H1 (cell line): ENCODE measurements around the gene ATP5ME. TPM values are rescaled to one million over a fixed set of nuclear protein-coding genes. Genes with fewer than 3 reads are reported as not detected.

Experiments used
- BRCA1 ChIP-seq: IDR thresholded peaks from 2 replicates; pipeline ENCODE4 v1.6.1; 2012; ENCODE audit warnings: low read depth, low read length, improper control_type of control experiment
- CBX5 ChIP-seq: fragments of 300-800, 300-1000 bp; sonication (generic); IDR thresholded peaks from 2 replicates; pipeline ENCODE4 v1.7.1; 2016; ENCODE audit warnings: antibody characterized with exemption, low read length, low read depth
- CBX8 ChIP-seq: fragments of 300-800, 300-1000 bp; sonication (generic); IDR thresholded peaks from 2 replicates; pipeline ENCODE4 v1.7.1; 2016; ENCODE audit warnings: low read depth, low read length, borderline replicate concordance
- CHD2 ChIP-seq: IDR thresholded peaks from 2 replicates; pipeline ENCODE4 v1.6.1; 2012; ENCODE audit warnings: low read length, improper control_type of control experiment
- EZH2 ChIP-seq: fragments of 200-600 bp; sonication (generic); IDR thresholded peaks from 2 replicates; pipeline ENCODE4 v1.7.1; 2012; ENCODE audit warnings: low read depth, mild to moderate bottlenecking, moderate library complexity, low read length, inconsistent platforms; ENCODE audit not compliant: severe bottlenecking
- HDAC2 ChIP-seq, 2 experiments: fragments of 300-600 bp in 1 of 2; sonication (generic) in 1 of 2; IDR thresholded peaks; 2 replicates each; pipeline ENCODE4 v1.6.1; 2011 to 2012; ENCODE audit warnings: low read depth in 2 of 2, low read length in 2 of 2, mild to moderate bottlenecking in 2 of 2, moderate library complexity in 2 of 2, borderline replicate concordance in 1 of 2, inconsistent platforms in 1 of 2
- NRF1 ChIP-seq: IDR thresholded peaks from 2 replicates; pipeline ENCODE4 v1.6.1; 2011; ENCODE audit warnings: mild to moderate bottlenecking, low read depth, low read length, improper control_type of control experiment
- POU5F1 ChIP-seq: IDR thresholded peaks from 2 replicates; pipeline ENCODE4 v1.6.1; 2011; ENCODE audit warnings: low read depth, mild to moderate bottlenecking, low read length, moderate library complexity
- SIN3A ChIP-seq, 2 experiments: IDR thresholded peaks in 1 of 2; conservative IDR thresholded peaks in 1 of 2; 2 replicates each; pipeline ENCODE4 v1.6.1; 2011 to 2012; ENCODE audit warnings: low read length in 2 of 2, improper control_type of control experiment in 1 of 2, low read depth in 1 of 2, mild to moderate bottlenecking in 1 of 2
- SUZ12 ChIP-seq: fragments of 200-600 bp; sonication (generic); IDR thresholded peaks from 2 replicates; pipeline ENCODE4 v1.6.1; 2012; ENCODE audit warnings: mild to moderate bottlenecking, inconsistent platforms, low read length, moderate library complexity, mixed read lengths
- TAF7 ChIP-seq: optimal IDR thresholded peaks from 2 replicates; pipeline ENCODE3; 2011; ENCODE audit warnings: low read depth, mild to moderate bottlenecking, inconsistent platforms, low read length, moderate library complexity, borderline replicate concordance
- polyA plus RNA-seq, 7 experiments: library from polyadenylated mRNA; depleted of rRNA in 3 of 7; stranded (reverse) in 5 of 7; unstranded in 2 of 7; fragments of >200 nt in 5 of 7; fragments of 200-250 nt in 2 of 7; gene quantifications; 1 replicate in 5 of 7; 2 replicates in 1 of 7; 4 replicates in 1 of 7; pipeline versions ENCODE4 v1.2.1 to v1.2.3, GENCODE V29; 2011 to 2013; ENCODE audit warnings: missing spikeins in 2 of 7, mixed read lengths in 2 of 7
- total RNA-seq: library from RNA; stranded (reverse); fragmentation: NEBNext Ultra II Directional; extraction: Animal tissue kit (Norgen Biotek cat#: 25700); gene quantifications from 2 replicates; pipeline ENCODE4 v1.2.1, GENCODE V29; 2021
- TF ChIP-seq, protein P1 (sequence below): fragments of 300-600 bp; sonication (generic); IDR thresholded peaks from 2 replicates; pipeline ENCODE4 v1.7.1; 2012; ENCODE audit warnings: low read length, moderate library complexity, mild to moderate bottlenecking, inconsistent platforms; ENCODE audit not compliant: insufficient replicate concordance

ATP5ME gene
- total and polyA plus RNA-seq, 2 of the 8 experiments (the other 6 are each of a cell fraction or from before 2014, with no cell fraction given), result 375 to 450 TPM

DNA sequence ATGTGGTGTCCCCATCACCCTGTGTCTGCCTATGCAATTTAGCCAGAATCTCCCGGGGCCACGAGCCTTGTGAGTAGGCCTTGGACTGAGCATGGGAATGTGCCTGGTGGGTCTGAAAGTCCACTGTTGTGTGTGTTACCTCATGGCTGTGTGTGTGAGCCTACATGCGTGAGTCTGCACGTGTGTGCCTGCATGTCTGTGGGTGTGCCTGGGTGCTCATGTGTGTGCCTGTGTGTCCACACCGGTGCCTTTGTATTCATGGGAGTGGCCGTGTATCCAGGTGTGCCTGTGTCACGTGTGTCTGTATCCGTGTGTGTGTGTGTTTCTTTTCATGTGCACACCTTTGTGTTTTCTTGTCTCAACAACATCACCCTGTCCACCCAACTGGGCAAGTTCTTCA is 14.2 kb downstream of the ATP5ME start (continued):
- TF ChIP-seq, protein P1, sequence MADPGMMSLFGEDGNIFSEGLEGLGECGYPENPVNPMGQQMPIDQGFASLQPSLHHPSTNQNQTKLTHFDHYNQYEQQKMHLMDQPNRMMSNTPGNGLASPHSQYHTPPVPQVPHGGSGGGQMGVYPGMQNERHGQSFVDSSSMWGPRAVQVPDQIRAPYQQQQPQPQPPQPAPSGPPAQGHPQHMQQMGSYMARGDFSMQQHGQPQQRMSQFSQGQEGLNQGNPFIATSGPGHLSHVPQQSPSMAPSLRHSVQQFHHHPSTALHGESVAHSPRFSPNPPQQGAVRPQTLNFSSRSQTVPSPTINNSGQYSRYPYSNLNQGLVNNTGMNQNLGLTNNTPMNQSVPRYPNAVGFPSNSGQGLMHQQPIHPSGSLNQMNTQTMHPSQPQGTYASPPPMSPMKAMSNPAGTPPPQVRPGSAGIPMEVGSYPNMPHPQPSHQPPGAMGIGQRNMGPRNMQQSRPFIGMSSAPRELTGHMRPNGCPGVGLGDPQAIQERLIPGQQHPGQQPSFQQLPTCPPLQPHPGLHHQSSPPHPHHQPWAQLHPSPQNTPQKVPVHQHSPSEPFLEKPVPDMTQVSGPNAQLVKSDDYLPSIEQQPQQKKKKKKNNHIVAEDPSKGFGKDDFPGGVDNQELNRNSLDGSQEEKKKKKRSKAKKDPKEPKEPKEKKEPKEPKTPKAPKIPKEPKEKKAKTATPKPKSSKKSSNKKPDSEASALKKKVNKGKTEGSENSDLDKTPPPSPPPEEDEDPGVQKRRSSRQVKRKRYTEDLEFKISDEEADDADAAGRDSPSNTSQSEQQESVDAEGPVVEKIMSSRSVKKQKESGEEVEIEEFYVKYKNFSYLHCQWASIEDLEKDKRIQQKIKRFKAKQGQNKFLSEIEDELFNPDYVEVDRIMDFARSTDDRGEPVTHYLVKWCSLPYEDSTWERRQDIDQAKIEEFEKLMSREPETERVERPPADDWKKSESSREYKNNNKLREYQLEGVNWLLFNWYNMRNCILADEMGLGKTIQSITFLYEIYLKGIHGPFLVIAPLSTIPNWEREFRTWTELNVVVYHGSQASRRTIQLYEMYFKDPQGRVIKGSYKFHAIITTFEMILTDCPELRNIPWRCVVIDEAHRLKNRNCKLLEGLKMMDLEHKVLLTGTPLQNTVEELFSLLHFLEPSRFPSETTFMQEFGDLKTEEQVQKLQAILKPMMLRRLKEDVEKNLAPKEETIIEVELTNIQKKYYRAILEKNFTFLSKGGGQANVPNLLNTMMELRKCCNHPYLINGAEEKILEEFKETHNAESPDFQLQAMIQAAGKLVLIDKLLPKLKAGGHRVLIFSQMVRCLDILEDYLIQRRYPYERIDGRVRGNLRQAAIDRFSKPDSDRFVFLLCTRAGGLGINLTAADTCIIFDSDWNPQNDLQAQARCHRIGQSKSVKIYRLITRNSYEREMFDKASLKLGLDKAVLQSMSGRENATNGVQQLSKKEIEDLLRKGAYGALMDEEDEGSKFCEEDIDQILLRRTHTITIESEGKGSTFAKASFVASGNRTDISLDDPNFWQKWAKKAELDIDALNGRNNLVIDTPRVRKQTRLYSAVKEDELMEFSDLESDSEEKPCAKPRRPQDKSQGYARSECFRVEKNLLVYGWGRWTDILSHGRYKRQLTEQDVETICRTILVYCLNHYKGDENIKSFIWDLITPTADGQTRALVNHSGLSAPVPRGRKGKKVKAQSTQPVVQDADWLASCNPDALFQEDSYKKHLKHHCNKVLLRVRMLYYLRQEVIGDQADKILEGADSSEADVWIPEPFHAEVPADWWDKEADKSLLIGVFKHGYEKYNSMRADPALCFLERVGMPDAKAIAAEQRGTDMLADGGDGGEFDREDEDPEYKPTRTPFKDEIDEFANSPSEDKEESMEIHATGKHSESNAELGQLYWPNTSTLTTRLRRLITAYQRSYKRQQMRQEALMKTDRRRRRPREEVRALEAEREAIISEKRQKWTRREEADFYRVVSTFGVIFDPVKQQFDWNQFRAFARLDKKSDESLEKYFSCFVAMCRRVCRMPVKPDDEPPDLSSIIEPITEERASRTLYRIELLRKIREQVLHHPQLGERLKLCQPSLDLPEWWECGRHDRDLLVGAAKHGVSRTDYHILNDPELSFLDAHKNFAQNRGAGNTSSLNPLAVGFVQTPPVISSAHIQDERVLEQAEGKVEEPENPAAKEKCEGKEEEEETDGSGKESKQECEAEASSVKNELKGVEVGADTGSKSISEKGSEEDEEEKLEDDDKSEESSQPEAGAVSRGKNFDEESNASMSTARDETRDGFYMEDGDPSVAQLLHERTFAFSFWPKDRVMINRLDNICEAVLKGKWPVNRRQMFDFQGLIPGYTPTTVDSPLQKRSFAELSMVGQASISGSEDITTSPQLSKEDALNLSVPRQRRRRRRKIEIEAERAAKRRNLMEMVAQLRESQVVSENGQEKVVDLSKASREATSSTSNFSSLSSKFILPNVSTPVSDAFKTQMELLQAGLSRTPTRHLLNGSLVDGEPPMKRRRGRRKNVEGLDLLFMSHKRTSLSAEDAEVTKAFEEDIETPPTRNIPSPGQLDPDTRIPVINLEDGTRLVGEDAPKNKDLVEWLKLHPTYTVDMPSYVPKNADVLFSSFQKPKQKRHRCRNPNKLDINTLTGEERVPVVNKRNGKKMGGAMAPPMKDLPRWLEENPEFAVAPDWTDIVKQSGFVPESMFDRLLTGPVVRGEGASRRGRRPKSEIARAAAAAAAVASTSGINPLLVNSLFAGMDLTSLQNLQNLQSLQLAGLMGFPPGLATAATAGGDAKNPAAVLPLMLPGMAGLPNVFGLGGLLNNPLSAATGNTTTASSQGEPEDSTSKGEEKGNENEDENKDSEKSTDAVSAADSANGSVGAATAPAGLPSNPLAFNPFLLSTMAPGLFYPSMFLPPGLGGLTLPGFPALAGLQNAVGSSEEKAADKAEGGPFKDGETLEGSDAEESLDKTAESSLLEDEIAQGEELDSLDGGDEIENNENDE, result no peak
- no peak for TF ChIP-seq CBX8
- no peak for TF ChIP-seq EZH2
- TF ChIP-seq CHD2, result no peak
- no peak for TF ChIP-seq BRCA1
- no peak for TF ChIP-seq CBX5
- no peak for TF ChIP-seq TAF7
- TF ChIP-seq HDAC2 (IDR thresholded peaks at IDR 0.05; ENCODE audit: borderline replicate concordance in 1 of 2, low read depth in 2 of 2, low read length in 2 of 2), result no peak
- no peak for TF ChIP-seq NRF1
- TF ChIP-seq POU5F1, result no peak
- TF ChIP-seq SUZ12, result no peak
- TF ChIP-seq SIN3A (conservative IDR thresholded peaks at IDR 0.05 in 1 of 2, IDR thresholded peaks at IDR 0.05 in 1 of 2; ENCODE audit: low read depth in 1 of 2, low read length in 2 of 2), result no peak
